Neural crest cell (in vitro differentiated cells): ENCODE data around the gene SRGAP3. TPM values are rescaled to one million over a fixed set of nuclear protein-coding genes. Genes with fewer than 3 reads are reported as not detected.

Experiments
- DNase-seq: peaks from one replicate; pipeline ENCODE4 v3.0.0; 2021; ENCODE audit warnings: low read depth, mixed read lengths, low spot score
- H3K27ac Mint-ChIP-seq: one replicate; pipeline ENCODE4 v1.8.0; 2021; ENCODE audit warnings: mild to moderate bottlenecking, mixed read lengths; ENCODE audit not compliant: unreplicated experiment
- H3K27me3 Mint-ChIP-seq: 2 replicates; pipeline ENCODE4 v1.8.0; 2021; ENCODE audit warnings: low read depth, mild to moderate bottlenecking, mixed read lengths
- H3K36me3 Mint-ChIP-seq: 2 replicates; pipeline ENCODE4 v1.8.0; 2021; ENCODE audit warnings: low read depth, mild to moderate bottlenecking, mixed read lengths
- H3K4me1 Mint-ChIP-seq: 2 replicates; pipeline ENCODE4 v1.8.0; 2021; ENCODE audit warnings: mixed read lengths
- H3K4me3 Mint-ChIP-seq: one replicate; pipeline ENCODE4 v1.8.0; 2021; ENCODE audit warnings: mild to moderate bottlenecking, mixed read lengths
- H3K9me3 Mint-ChIP-seq: 2 replicates; pipeline ENCODE4 v1.8.0; 2021; ENCODE audit warnings: mixed read lengths
- CTCF ChIP-seq: fragments of 200-600 bp; sonication (generic); conservative IDR thresholded peaks from 2 replicates; pipeline ENCODE4 v1.5.0; 2021; ENCODE audit warnings: antibody characterized with exemption, mild to moderate bottlenecking
- total RNA-seq: library from RNA; stranded (reverse); gene quantifications from 2 replicates; pipeline ENCODE4 v1.2.1, GENCODE V29; 2021

The SRGAP3 gene
- total RNA-seq, 1 donor from 2014 or later: 58.4 TPM

- DNase-seq: no peak
- no peak for TF ChIP-seq CTCF
- Mint-ChIP-seq H3K9me3 (peaks cover 7% of the 10 kb centered on the region), H3K27ac (no peak overlapping the region), H3K4me3 (no peak overlapping the region), H3K4me1 (peaks cover 19% of the 10 kb centered on the region), H3K27me3 (no peaks in the 10 kb centered on the region), H3K36me3 (peaks cover 29% of the 10 kb centered on the region)
These were observed 303.4 kb downstream of the SRGAP3 start for GRCh38 chr3:8945890-8946600.

GRCh38 chr3:8942746-8943488 lies 306.5 kb downstream of the SRGAP3 start:
- Mint-ChIP-seq H3K27ac (no peak overlapping the region), H3K9me3 (peaks cover 7% of the 10 kb centered on the region), H3K4me3 (no peak overlapping the region), H3K27me3 (no peaks in the 10 kb centered on the region), H3K4me1 (no peaks in the 10 kb centered on the region), H3K36me3 (peaks cover 36% of the 10 kb centered on the region)
- no peak for TF ChIP-seq CTCF
- DNase-seq: no peak

GRCh38 chr3:8942115-8942514 lies 307.3 kb downstream of the SRGAP3 start:
- H3K27ac Mint-ChIP-seq: no peak overlapping the region

GRCh38 chr3:8938021-8938420 lies 311.4 kb downstream of the SRGAP3 start:
- DNase-seq: no peak
- Mint-ChIP-seq H3K27me3 (no peaks in the 10 kb centered on the region), H3K9me3 (no peaks in the 10 kb centered on the region), H3K36me3 (peaks cover 25% of the 10 kb centered on the region), H3K4me3 (no peak overlapping the region), H3K27ac (no peak overlapping the region), H3K4me1 (no peaks in the 10 kb centered on the region)
- TF ChIP-seq CTCF: peak; percentile 60

More at GRCh38 chr3:8942115-8942514, 307.3 kb downstream of the SRGAP3 start:
- Mint-ChIP-seq H3K4me1 (no peaks in the 10 kb centered on the region), H3K9me3 (peaks cover 7% of the 10 kb centered on the region), H3K27me3 (no peaks in the 10 kb centered on the region), H3K4me3 (no peak overlapping the region), H3K36me3 (peaks cover 36% of the 10 kb centered on the region)
- DNase-seq: no peak
- TF ChIP-seq CTCF: no peak

GRCh38 chr3:8937064-8938020 lies 312.1 kb downstream of the SRGAP3 start:
- Mint-ChIP-seq H3K9me3 (no peaks in the 10 kb centered on the region), H3K36me3 (peaks cover 18% of the 10 kb centered on the region), H3K4me3 (no peak overlapping the region), H3K27me3 (no peaks in the 10 kb centered on the region), H3K4me1 (no peaks in the 10 kb centered on the region), H3K27ac (no peak overlapping the region)
- TF ChIP-seq CTCF: no peak
- DNase-seq: no peak
